Brain microvascular endothelial cell (primary cell): Measurements from ENCODE around the gene GDF7.

Experiments
- DNase-seq: peaks from one replicate; pipeline ENCODE4 v3.0.0-alpha.2; 2020
- H3K27ac ChIP-seq: fragments of 250-450 bp; sonication (Bioruptor Pico); 2 replicates; pipeline ENCODE4 v1.5.1; 2020; ENCODE audit warnings: mild to moderate bottlenecking, moderate library complexity
- H3K27me3 ChIP-seq: fragments of 250-450 bp; sonication (Bioruptor Pico); replicated peaks from 2 replicates; pipeline ENCODE4 v1.5.1; 2020; ENCODE audit warnings: mild to moderate bottlenecking
- H3K36me3 ChIP-seq: fragments of 250-450 bp; sonication (Bioruptor Pico); replicated peaks from 2 replicates; pipeline ENCODE4 v1.5.1; 2020; ENCODE audit warnings: mild to moderate bottlenecking
- H3K4me3 ChIP-seq: 2 replicates; pipeline ENCODE4 v1.5.1; 2011; ENCODE audit warnings: low read depth, mild to moderate bottlenecking, control low read depth, low read length, moderate library complexity
- in situ Hi-C: cut with HindIII; loops from 2 replicates; pipeline ENCODE4 v1.10.0; 2017; ENCODE audit warnings: low sequenced_read_pairs, low pct_ligation_motif_present
- TF ChIP-seq, protein P1 (sequence below): IDR thresholded peaks from 2 replicates; pipeline ENCODE4 v1.5.1; 2011; ENCODE audit warnings: low read depth, mild to moderate bottlenecking, moderate library complexity, low read length, control low read depth, inconsistent platforms; ENCODE audit errors: missing control alignments

The GDF7 gene

DNA sequence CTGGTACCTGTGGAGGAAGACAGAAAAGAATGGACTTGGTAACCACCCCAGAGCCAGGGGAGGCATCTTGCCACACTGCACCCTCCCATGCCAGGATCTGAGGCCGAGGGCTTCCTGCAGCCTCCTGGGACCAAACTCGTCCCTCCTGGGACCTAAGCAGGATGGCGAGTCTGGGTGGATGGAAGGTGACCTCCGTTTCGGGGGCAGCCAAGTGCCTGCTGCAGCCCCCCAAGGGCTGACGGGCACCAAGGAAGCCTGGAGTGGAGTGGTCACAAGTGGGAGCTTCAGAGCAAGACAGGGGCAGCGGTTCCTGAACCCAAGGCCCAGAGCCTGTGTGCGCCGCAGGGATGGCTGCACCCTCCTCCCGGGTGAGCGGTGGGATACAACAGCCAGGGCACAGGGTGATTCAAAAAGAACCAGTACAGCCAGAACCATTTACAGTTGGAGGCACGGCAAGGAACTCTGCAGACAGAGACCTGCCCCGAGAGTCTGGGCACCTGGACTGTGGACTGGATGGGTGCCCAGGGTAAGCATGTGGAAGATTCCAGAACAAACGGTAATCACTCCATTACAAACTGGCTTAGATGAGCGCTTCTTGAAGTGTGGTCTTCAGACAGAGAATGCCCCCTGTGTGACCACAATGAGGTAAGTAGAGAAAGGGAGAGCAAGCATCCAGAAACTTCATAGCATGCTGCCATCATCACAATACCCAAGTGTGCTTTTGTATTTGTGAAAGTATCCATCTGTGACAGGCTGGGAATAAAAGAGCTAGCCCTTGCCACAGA lies 28.1 kb upstream of the GDF7 start:
- TF ChIP-seq, protein P1, sequence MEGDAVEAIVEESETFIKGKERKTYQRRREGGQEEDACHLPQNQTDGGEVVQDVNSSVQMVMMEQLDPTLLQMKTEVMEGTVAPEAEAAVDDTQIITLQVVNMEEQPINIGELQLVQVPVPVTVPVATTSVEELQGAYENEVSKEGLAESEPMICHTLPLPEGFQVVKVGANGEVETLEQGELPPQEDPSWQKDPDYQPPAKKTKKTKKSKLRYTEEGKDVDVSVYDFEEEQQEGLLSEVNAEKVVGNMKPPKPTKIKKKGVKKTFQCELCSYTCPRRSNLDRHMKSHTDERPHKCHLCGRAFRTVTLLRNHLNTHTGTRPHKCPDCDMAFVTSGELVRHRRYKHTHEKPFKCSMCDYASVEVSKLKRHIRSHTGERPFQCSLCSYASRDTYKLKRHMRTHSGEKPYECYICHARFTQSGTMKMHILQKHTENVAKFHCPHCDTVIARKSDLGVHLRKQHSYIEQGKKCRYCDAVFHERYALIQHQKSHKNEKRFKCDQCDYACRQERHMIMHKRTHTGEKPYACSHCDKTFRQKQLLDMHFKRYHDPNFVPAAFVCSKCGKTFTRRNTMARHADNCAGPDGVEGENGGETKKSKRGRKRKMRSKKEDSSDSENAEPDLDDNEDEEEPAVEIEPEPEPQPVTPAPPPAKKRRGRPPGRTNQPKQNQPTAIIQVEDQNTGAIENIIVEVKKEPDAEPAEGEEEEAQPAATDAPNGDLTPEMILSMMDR = no peak
- DNase-seq = no peak
- H3K27ac ChIP-seq = no peak overlapping the region
- H3K4me3 ChIP-seq = no peak overlapping the region
- in situ Hi-C loops = loop anchor here (25.0 kb wide), 1 partner anchor 227 kb away; no protein-coding TSS in a partner anchor
- H3K36me3 ChIP-seq = peaks cover 4% of the 10 kb centered on the region
- no peaks in the 10 kb centered on the region for H3K27me3 ChIP-seq

DNA sequence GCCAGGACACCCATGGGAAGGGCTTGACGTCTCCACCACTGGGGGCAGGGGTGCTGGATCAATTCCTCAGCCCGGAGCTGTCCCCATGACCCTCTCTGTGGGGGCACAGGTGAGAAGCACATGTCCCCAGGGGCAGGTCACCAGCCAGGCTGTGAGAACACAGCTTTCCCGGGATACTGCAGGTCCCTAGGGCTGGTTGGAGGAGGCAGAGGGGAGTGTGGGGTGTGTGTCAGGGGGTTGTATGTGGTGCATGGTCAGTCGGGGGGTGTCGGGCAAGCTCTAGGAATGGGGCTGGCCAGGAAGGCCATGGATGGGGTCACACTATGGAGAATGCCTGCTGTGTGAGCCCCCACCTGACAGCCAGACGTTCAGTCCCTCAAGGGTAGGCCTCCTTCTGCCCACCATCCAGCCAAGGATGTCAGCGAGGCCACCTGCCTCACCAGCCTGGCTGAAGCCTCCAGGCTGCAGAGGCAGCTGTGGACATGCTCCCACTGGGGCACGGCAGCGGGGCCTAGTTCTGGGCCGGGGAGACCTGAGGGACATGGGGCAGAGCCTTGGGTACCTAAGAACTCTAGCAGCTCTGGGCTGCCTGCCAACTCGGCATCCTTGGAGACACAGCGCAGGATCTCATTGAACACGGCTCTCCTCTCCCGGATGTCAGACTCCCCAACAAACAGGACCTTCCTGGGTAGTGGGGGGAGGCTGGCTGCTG lies 26.4 kb upstream of the GDF7 start:
- TF ChIP-seq, protein P1 = no peak
- no peaks in the 10 kb centered on the region for H3K27me3 ChIP-seq
- no peak overlapping the region for H3K27ac ChIP-seq
- in situ Hi-C loops = loop anchor here (25.0 kb wide), 1 partner anchor 228 kb away; no protein-coding TSS in a partner anchor
- H3K36me3 ChIP-seq = peaks cover 4% of the 10 kb centered on the region
- no peak for DNase-seq
- H3K4me3 ChIP-seq = no peak overlapping the region

DNA sequence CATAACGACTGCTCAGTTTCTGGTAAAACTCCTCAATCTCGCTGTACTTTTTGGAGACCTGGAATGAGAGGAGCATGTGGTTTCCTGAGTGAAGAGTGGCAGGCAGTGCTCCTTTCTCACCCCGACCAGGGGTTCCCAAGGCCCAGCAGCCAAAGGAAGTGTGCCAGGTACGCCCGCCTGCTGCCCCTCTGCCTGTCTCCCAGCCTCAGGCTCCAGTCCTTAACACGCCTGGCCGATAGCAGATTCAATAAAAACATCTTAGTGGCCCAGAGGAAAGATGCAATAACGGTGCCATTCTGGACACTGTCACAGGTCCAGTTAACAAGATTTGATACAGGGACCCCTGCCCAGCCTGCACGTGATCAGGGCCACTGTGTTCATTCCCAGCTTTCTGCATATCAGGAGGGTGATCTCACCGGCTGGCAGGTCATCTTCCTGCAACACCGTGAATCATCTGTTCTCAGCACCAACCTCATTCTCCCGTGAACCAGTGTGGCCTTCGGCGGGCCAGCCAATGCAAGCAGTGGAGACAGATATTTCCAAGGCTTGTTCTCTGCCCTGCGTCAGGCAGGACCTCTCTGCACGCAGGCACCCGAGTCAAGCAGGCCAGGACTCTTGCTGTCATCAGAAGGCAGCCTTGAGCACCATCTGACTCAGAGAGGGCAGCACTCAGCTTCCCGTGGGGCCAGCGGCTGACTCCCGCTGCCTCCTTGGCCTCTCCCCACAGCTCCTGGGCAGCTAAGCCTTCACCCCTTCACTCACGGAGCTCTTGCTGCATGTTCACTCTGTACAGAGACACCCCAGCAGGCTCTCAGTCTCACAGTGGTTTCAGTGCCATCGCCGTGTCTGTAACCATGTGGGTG lies 25.6 kb upstream of the GDF7 start:
- Histone ChIP-seq H3K4me3 (no peak overlapping the region), H3K27ac (peak overlapping the region; percentile 38), H3K27me3 (no peaks in the 10 kb centered on the region), H3K36me3 (peaks cover 4% of the 10 kb centered on the region)
- DNase-seq = peak; percentile 81
- TF ChIP-seq, protein P1 = no peak
- in situ Hi-C loops = loop anchor here (25.0 kb wide), 1 partner anchor 229 kb away; no protein-coding TSS in a partner anchor

DNA sequence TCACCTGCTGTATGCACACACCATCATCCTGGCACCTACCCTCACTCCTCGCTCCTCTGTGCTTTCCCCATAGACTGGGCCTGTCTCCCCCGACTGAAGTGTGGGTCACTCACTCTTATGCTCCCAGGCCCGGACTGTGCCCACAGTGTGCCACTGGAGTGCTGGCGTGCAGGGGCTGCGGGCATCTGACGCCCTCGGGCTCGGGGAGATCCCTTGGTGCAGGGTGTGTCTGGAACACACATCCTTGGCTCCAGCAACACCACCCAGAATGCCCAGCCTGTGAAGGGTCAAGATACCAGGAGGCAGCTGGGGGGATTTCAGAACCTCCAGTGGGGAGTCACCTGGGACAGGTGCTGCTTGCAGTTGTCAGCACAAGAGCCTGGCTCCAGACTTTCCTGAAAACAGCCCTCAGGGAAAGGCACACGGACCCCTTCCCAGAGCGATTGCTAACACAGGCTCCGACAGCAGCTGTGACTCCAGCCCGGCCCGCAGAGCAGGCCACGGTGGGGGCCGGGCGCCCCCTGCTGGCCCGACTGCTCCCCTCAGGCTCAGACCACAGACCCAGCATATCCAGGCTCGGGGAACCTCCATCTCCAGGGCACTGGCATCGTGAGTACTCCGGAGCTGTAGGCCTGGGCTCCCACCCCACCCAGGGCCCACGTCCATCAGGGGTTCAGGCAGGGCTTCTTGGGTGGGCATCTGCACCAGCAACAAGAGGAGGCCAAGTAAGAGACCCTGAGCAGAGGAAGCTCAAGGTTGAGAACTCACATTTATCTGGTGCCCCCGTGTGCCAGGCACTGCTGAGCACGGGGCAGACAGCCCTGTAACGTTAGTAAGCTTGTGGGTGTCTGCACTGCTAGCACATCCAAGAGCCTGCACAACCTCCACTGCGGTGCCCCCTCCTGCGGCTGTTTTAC lies 24.6 kb upstream of the GDF7 start:
- peaks cover 4% of the 10 kb centered on the region for H3K36me3 ChIP-seq
- H3K4me3 ChIP-seq = no peak overlapping the region
- in situ Hi-C loops = loop anchor here (25.0 kb wide), 1 partner anchor 230 kb away; no protein-coding TSS in a partner anchor
- peak overlapping the region; percentile 38 for H3K27ac ChIP-seq
- TF ChIP-seq, protein P1 = peak; percentile 97
- H3K27me3 ChIP-seq = no peaks in the 10 kb centered on the region
- peak; percentile 74 for DNase-seq

DNA sequence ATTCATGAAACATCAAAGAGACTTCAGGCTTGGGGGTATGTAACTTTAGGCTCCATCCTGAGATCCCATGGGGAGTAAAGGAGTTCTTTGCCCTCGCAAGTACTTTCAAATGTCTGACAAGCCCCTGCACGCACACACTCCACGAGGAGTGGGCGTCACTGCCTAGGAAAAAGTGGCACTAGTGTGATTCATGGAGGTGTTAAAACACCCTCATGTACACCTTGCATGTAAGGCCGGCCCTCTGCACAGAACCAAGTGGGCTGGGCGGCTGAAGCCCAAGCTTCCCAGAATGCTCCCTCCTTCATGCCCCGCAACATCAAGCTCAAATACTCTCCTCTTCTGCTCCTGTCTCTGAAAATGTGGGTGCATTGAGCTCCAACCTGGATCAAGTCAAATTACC lies 23.9 kb upstream of the GDF7 start:
- H3K27me3 ChIP-seq = no peaks in the 10 kb centered on the region
- H3K27ac ChIP-seq = no peak overlapping the region
- TF ChIP-seq, protein P1 = no peak
- no peak overlapping the region for H3K4me3 ChIP-seq
- no peak for DNase-seq
- in situ Hi-C loops = loop anchor here (25.0 kb wide), 1 partner anchor 231 kb away; no protein-coding TSS in a partner anchor
- H3K36me3 ChIP-seq = peaks cover 4% of the 10 kb centered on the region
